IMR-90 (cell line): Measurements from ENCODE around the gene HOXD8. TPM values are rescaled to one million over a fixed set of nuclear protein-coding genes. Genes with fewer than 3 reads are reported as not detected.

Source experiments
- ATAC-seq: fragments of 200-7000 bp; cut with Tn5 transposase; 2 replicates; pipeline ENCODE4 v1.9.1; 2020; ENCODE audit warnings: low read depth, mild to moderate bottlenecking, moderate library complexity
- BruUV-seq: library from RNA; stranded (reverse); fragments of 400-500 nt; replicated peaks from 2 replicates; lab custom pipeline; 2021; lab: Mats Ljungman, UMichigan
- CTCF ChIA-PET: fragments of 300-600 bp; formaldehyde crosslinking; extraction: SDS; loops from one replicate; lab custom pipeline; 2021; ENCODE audit warnings: antibody characterized with exemption; lab: Yijun Ruan, JAX
- POLR2A ChIA-PET: fragments of 300-600 bp; sonication (Branson Sonifier 250); formaldehyde crosslinking; loops from one replicate; lab custom pipeline; 2022; ENCODE audit warnings: antibody characterized with exemption; ENCODE audit not compliant: unreplicated experiment; lab: Charles Lee
- DNase-seq: peaks from one replicate; pipeline ENCODE4 v3.0.0; 2013
- H2AFZ ChIP-seq: replicated peaks from 2 replicates; pipeline ENCODE3; 2013; ENCODE audit warnings: low read length, mild to moderate bottlenecking; ENCODE audit not compliant: poor library complexity
- H2AK5ac ChIP-seq: 2 replicates; pipeline ENCODE4 v1.6.1; 2013; ENCODE audit warnings: low read depth, low read length, inconsistent platforms
- H2AK9ac ChIP-seq: replicated peaks from 2 replicates; pipeline ENCODE3; 2013; ENCODE audit warnings: mild to moderate bottlenecking, low read depth, low read length, moderate library complexity; ENCODE audit not compliant: poor library complexity
- H2BK120ac ChIP-seq: 2 replicates; pipeline ENCODE4 v1.6.1; 2013; ENCODE audit warnings: low read depth, low read length, inconsistent platforms
- H2BK15ac ChIP-seq: 3 replicates; pipeline ENCODE4 v1.6.1; 2013; ENCODE audit warnings: low read depth, low read length, inconsistent platforms
- H2BK20ac ChIP-seq: 2 replicates; pipeline ENCODE4 v1.6.1; 2013; ENCODE audit warnings: low read depth, mild to moderate bottlenecking, inconsistent platforms, low read length, moderate library complexity
- H2BK5ac ChIP-seq: 2 replicates; pipeline ENCODE4 v1.6.1; 2013; ENCODE audit warnings: mild to moderate bottlenecking, low read depth, low read length, inconsistent platforms; ENCODE audit not compliant: poor library complexity, severe bottlenecking
- H3K14ac ChIP-seq: replicated peaks from 2 replicates; pipeline ENCODE4 v1.6.1; 2013; ENCODE audit warnings: low read depth, low read length, inconsistent platforms
- H3K18ac ChIP-seq: 2 replicates; pipeline ENCODE4 v1.6.1; 2013; ENCODE audit warnings: low read depth, low read length, control low read depth
- H3K23ac ChIP-seq: 2 replicates; pipeline ENCODE4 v1.6.1; 2013; ENCODE audit warnings: low read depth, low read length, inconsistent platforms
- H3K27ac ChIP-seq: 2 replicates; pipeline ENCODE4 v1.5.1; 2013; ENCODE audit warnings: mild to moderate bottlenecking, control low read depth, low read length; ENCODE audit not compliant: insufficient read depth
- H3K27me3 ChIP-seq: 2 replicates; pipeline ENCODE4 v1.6.1; 2013; ENCODE audit warnings: low read length; ENCODE audit not compliant: control insufficient read depth, insufficient read depth
- H3K36me3 ChIP-seq: 2 replicates; pipeline ENCODE4 v1.6.1; 2013; ENCODE audit warnings: low read length, mixed read lengths; ENCODE audit not compliant: control insufficient read depth, insufficient read depth
- H3K4ac ChIP-seq: 2 replicates; pipeline ENCODE4 v1.6.1; 2013; ENCODE audit warnings: low read depth, low read length, inconsistent platforms
- H3K4me1 ChIP-seq: 2 replicates; pipeline ENCODE4 v1.6.1; 2013; ENCODE audit warnings: low read length, mixed read lengths; ENCODE audit not compliant: control insufficient read depth, insufficient read depth
- H3K4me2 ChIP-seq: 2 replicates; pipeline ENCODE4 v1.6.1; 2013; ENCODE audit warnings: low read depth, mild to moderate bottlenecking, control low read depth, low read length, moderate library complexity
- H3K4me3 ChIP-seq: 2 replicates; pipeline ENCODE4 v1.5.1; 2013; ENCODE audit warnings: low read depth, mild to moderate bottlenecking, control low read depth, low read length, moderate library complexity; ENCODE audit not compliant: insufficient read depth
- H3K56ac ChIP-seq: 2 replicates; pipeline ENCODE4 v1.6.1; 2013; ENCODE audit warnings: low read length, inconsistent platforms; ENCODE audit not compliant: insufficient read depth; ENCODE audit errors: extremely low read depth
- H3K79me1 ChIP-seq, 2 experiments: 2 replicates each; pipeline ENCODE4 v1.6.1; 2013; ENCODE audit warnings: low read length in 2 of 2, inconsistent platforms in 1 of 2, low read depth in 1 of 2
- H3K9ac ChIP-seq: 2 replicates; pipeline ENCODE4 v1.6.1; 2013; ENCODE audit warnings: low read depth, low read length, control low read depth
- H3K9me1 ChIP-seq: 2 replicates; pipeline ENCODE4 v1.6.1; 2013; ENCODE audit warnings: low read length, inconsistent platforms; ENCODE audit not compliant: insufficient read depth
- H3K9me3 ChIP-seq: 2 replicates; pipeline ENCODE4 v1.6.1; 2013; ENCODE audit warnings: low read length; ENCODE audit not compliant: control insufficient read depth, insufficient read depth
- H4K20me1 ChIP-seq: 2 replicates; pipeline ENCODE4 v1.6.1; 2013; ENCODE audit warnings: low read length, inconsistent platforms; ENCODE audit not compliant: insufficient read depth
- H4K5ac ChIP-seq: 2 replicates; pipeline ENCODE4 v1.6.1; 2013; ENCODE audit warnings: mild to moderate bottlenecking, low read depth, low read length, control low read depth
- H4K8ac ChIP-seq, 2 experiments: 2 replicates each; pipeline ENCODE4 v1.6.1; 2013; ENCODE audit warnings: low read depth in 2 of 2, low read length in 2 of 2, control low read depth in 1 of 2, inconsistent platforms in 1 of 2
- H4K91ac ChIP-seq: 2 replicates; pipeline ENCODE4 v1.6.1; 2013; ENCODE audit warnings: low read depth, low read length, inconsistent platforms; ENCODE audit not compliant: insufficient read depth
- BHLHE40 ChIP-seq: fragments of 150-350 bp; IDR thresholded peaks from 2 replicates; pipeline ENCODE4 v1.6.1; 2016; ENCODE audit warnings: mild to moderate bottlenecking, low read depth, low read length
- CEBPB ChIP-seq: IDR thresholded peaks from 2 replicates; pipeline ENCODE4 v1.6.1; 2012; ENCODE audit warnings: low read depth, low read length, improper control_type of control experiment
- CHD1 ChIP-seq: IDR thresholded peaks from 2 replicates; pipeline ENCODE4 v1.6.1; 2012; ENCODE audit warnings: low read depth, low read length, improper control_type of control experiment
- CTCF ChIP-seq: conservative IDR thresholded peaks from 2 replicates; pipeline ENCODE4 v1.5.1; 2012; ENCODE audit warnings: mild to moderate bottlenecking, low read depth, low read length, improper control_type of control experiment
- ELK1 ChIP-seq: fragments of 150-350 bp; IDR thresholded peaks from 2 replicates; pipeline ENCODE4 v1.6.1; 2016; ENCODE audit warnings: low read depth, mild to moderate bottlenecking, low read length, moderate library complexity, borderline replicate concordance
- FOS ChIP-seq: fragments of 150-350 bp; IDR thresholded peaks from 2 replicates; pipeline ENCODE4 v1.6.1; 2016; ENCODE audit warnings: low read depth, low read length
- MAFK ChIP-seq: IDR thresholded peaks from 2 replicates; pipeline ENCODE4 v1.6.1; 2012; ENCODE audit warnings: low read depth, low read length, improper control_type of control experiment
- MAZ ChIP-seq: IDR thresholded peaks from 2 replicates; pipeline ENCODE4 v1.6.1; 2012; ENCODE audit warnings: low read depth, mild to moderate bottlenecking, low read length, improper control_type of control experiment, moderate library complexity, borderline replicate concordance
- MXI1 ChIP-seq: IDR thresholded peaks from 2 replicates; pipeline ENCODE4 v1.6.1; 2012; ENCODE audit warnings: low read depth, mild to moderate bottlenecking, low read length, moderate library complexity, borderline replicate concordance
- NFE2L2 ChIP-seq: fragments of 150-350 bp; IDR thresholded peaks from 2 replicates; pipeline ENCODE4 v1.6.1; 2016; ENCODE audit warnings: low read depth, mild to moderate bottlenecking, low read length
- POLR2A ChIP-seq: IDR thresholded peaks from 2 replicates; pipeline ENCODE4 v1.6.1; 2012; ENCODE audit warnings: mild to moderate bottlenecking, low read depth, low read length
- RAD21 ChIP-seq: IDR thresholded peaks from 2 replicates; pipeline ENCODE4 v1.6.1; 2012; ENCODE audit warnings: low read length, improper control_type of control experiment
- RCOR1 ChIP-seq: IDR thresholded peaks from 2 replicates; pipeline ENCODE4 v1.6.1; 2012; ENCODE audit warnings: mild to moderate bottlenecking, low read length, improper control_type of control experiment; ENCODE audit not compliant: insufficient replicate concordance
- RFX5 ChIP-seq: IDR thresholded peaks from 2 replicates; pipeline ENCODE4 v1.8.0; 2012; ENCODE audit warnings: low read depth, mild to moderate bottlenecking, low read length, moderate library complexity
- SMC3 ChIP-seq: fragments of 150-350 bp; IDR thresholded peaks from 2 replicates; pipeline ENCODE4 v1.6.1; 2016; ENCODE audit warnings: low read depth, mild to moderate bottlenecking, antibody characterized with exemption, low read length, moderate library complexity
- USF2 ChIP-seq: fragments of 150-350 bp; IDR thresholded peaks from 2 replicates; pipeline ENCODE4 v1.6.1; 2017; ENCODE audit warnings: mild to moderate bottlenecking, antibody characterized with exemption, low read length, low read depth
- WGBS, 2 experiments: methylation state at CpG; one replicate each; pipeline versions ENCODE4 v1.1.5 to v1.1.7; 2013; ENCODE audit warnings: missing lambda C conversion rate in 2 of 2; ENCODE audit not compliant: insufficient read length in 1 of 2; ENCODE audit errors: extremely low coverage in 2 of 2; 5-methylcytosine and 5-hydroxymethylcytosine counted together
- dilution Hi-C: fragments of 300-500 bp; cut with HindIII; formaldehyde crosslinking; loops from one replicate; pipeline ENCODE4 v1.14.3; 2018; ENCODE audit warnings: low sequenced_read_pairs; ENCODE audit not compliant: unreplicated experiment
- in situ Hi-C: fragments of 300-500 bp; cut with MboI; formaldehyde crosslinking; loops from 3 replicates; pipeline ENCODE4 v1.14.3; 2019; ENCODE audit warnings: low sequenced_read_pairs, inconsistent platforms, mixed read lengths
- intact Hi-C: fragments of 100-400 bp; cut with micrococcal nuclease; formaldehyde crosslinking; loops from 2 replicates; pipeline ENCODE4 v1.10.0; 2022
- polyA plus RNA-seq, 3 experiments: library from polyadenylated mRNA; depleted of rRNA; stranded (reverse); fragments of >200 nt; gene quantifications; 2 replicates each; pipeline ENCODE4 v1.2.3, GENCODE V29; 2012; ENCODE audit warnings: low replicate concordance in 1 of 3
- total RNA-seq: library from RNA; depleted of rRNA; stranded (reverse); fragments of >200 nt; gene quantifications from 2 replicates; pipeline ENCODE4 v1.2.3, GENCODE V29; 2012

Gene HOXD8
- total and polyA plus RNA-seq, 2 of the 4 experiments (the other 2 are of a cell fraction) = not detected

GRCh38 chr2:176156807-176157498, 27.4 kb downstream of the HOXD8 start, which contains the start of gene HOXD3:
HOXD3 (plus strand) TSS chr2:176157307; CDS start chr2:176169115, 11,808 bp downstream.
- H2BK5ac ChIP-seq = no peak within 1 kb of the TSS
- H3K27me3 ChIP-seq = peaks cover 91% of the 10 kb centered on the region
- no peak within 1 kb of the TSS for H3K14ac ChIP-seq
- ATAC-seq (no peak), DNase-seq (no peak)
- no peak within 1 kb of the TSS for H4K91ac ChIP-seq
- intact Hi-C loops (no loop called here), in situ Hi-C loops (no loop called here), dilution Hi-C loops (no loop called here)
- H4K20me1 ChIP-seq = no peaks in the 10 kb centered on the region
- H3K79me1 ChIP-seq = no peaks in the 10 kb centered on the region
- no peak within 1 kb of the TSS for H4K8ac ChIP-seq
- no peaks in the 10 kb centered on the region for H3K4me1 ChIP-seq
- H2AK5ac ChIP-seq = no peak within 1 kb of the TSS
- H2AFZ ChIP-seq = no peak within 1 kb of the TSS
- peaks cover 13% of the 10 kb centered on the region for H3K9me3 ChIP-seq
- no peak within 1 kb of the TSS for H2BK120ac ChIP-seq
- no peak within 1 kb of the TSS for H3K4ac ChIP-seq
- no peak within 1 kb of the TSS for H2BK15ac ChIP-seq
- no peak within 1 kb of the TSS for H3K23ac ChIP-seq
- no peak within 1 kb of the TSS; the same call in 1 of the 2 replicates for H3K4me2 ChIP-seq
- H2BK20ac ChIP-seq = no peak within 1 kb of the TSS
- H3K36me3 ChIP-seq = no peaks in the 10 kb centered on the region
- no peak within 1 kb of the TSS for H3K56ac ChIP-seq
- no peak within 1 kb of the TSS for H3K27ac ChIP-seq
- H3K4me3 ChIP-seq = no peak within 1 kb of the TSS
- H2AK9ac ChIP-seq = no peak within 1 kb of the TSS
- TF ChIP-seq ELK1 = no peak
- no peak for TF ChIP-seq NFE2L2
- no peak for TF ChIP-seq RFX5
- TF ChIP-seq MXI1 = no peak
- no peak for TF ChIP-seq CEBPB
- TF ChIP-seq USF2 = no peak
- TF ChIP-seq SMC3 = no peak
- TF ChIP-seq RCOR1 = no peak
- TF ChIP-seq MAFK = no peak
- no peak for TF ChIP-seq FOS
- TF ChIP-seq CTCF = no peak
- TF ChIP-seq POLR2A = no peak
- no peak for TF ChIP-seq BHLHE40
- no peak for TF ChIP-seq CHD1
- no peak for TF ChIP-seq MAZ
- no peak for TF ChIP-seq RAD21
- no TSS peak for BruUV-seq
- H4K5ac ChIP-seq = no peak within 1 kb of the TSS
- no peaks in the 10 kb centered on the region for H3K9me1 ChIP-seq
- no peak within 1 kb of the TSS for H3K9ac ChIP-seq
- WGBS, 2 experiments = 0% methylated on average over 8 of the region's 48 CpGs; no CpG with 5 or more reads in 1 of the 2 experiments
- H3K18ac ChIP-seq = no peak within 1 kb of the TSS
- CTCF ChIA-PET = no interaction called here
- POLR2A ChIA-PET = no interaction called here
